HEK293T (cell line): ENCODE measurements around the gene BPGM.
"Not testable (repeated sequence)": the region's sequence is repeated elsewhere in the genome, so short reads cannot be mapped to it uniquely, and the experiment has no call there.

Experiments
- FOXK2 ChIP-seq: fragments of 450-650 bp; IDR thresholded peaks from 2 replicates; pipeline ENCODE4 v1.6.1; 2016; ENCODE audit warnings: mild to moderate bottlenecking
- FOXM1 ChIP-seq: fragments of 450-650 bp; IDR thresholded peaks from 2 replicates; pipeline ENCODE4 v1.6.1; 2017; ENCODE audit warnings: mild to moderate bottlenecking, borderline replicate concordance
- LEF1 ChIP-seq: fragments of 450-650 bp; IDR thresholded peaks from 2 replicates; pipeline ENCODE4 v1.6.1; 2017; ENCODE audit warnings: mild to moderate bottlenecking, borderline replicate concordance
- NFRKB ChIP-seq: fragments of 450-650 bp; IDR thresholded peaks from 2 replicates; pipeline ENCODE4 v1.6.1; 2016; ENCODE audit warnings: mild to moderate bottlenecking, moderate library complexity
- TARDBP ChIP-seq: fragments of 450-650 bp; IDR thresholded peaks from 2 replicates; pipeline ENCODE4 v1.6.1; 2016

- TF ChIP-seq FOXK2, NFRKB, FOXM1, TARDBP, LEF1: not testable (repeated sequence)
These were observed 4.7 kb upstream of the BPGM start for GRCh38 chr7:134641981-134642380.
